ENCODE results near the gene TPM1. TPM values are rescaled to one million over a fixed set of nuclear protein-coding genes. Genes with fewer than 3 reads are reported as not detected.
"Not testable (repeated sequence)": the region's sequence is repeated elsewhere in the genome, so short reads cannot be mapped to it uniquely, and the experiment has no call there.

Gene TPM1
- 1 to 10 TPM; 8.0 to 8.5 TPM for total RNA-seq

DNA sequence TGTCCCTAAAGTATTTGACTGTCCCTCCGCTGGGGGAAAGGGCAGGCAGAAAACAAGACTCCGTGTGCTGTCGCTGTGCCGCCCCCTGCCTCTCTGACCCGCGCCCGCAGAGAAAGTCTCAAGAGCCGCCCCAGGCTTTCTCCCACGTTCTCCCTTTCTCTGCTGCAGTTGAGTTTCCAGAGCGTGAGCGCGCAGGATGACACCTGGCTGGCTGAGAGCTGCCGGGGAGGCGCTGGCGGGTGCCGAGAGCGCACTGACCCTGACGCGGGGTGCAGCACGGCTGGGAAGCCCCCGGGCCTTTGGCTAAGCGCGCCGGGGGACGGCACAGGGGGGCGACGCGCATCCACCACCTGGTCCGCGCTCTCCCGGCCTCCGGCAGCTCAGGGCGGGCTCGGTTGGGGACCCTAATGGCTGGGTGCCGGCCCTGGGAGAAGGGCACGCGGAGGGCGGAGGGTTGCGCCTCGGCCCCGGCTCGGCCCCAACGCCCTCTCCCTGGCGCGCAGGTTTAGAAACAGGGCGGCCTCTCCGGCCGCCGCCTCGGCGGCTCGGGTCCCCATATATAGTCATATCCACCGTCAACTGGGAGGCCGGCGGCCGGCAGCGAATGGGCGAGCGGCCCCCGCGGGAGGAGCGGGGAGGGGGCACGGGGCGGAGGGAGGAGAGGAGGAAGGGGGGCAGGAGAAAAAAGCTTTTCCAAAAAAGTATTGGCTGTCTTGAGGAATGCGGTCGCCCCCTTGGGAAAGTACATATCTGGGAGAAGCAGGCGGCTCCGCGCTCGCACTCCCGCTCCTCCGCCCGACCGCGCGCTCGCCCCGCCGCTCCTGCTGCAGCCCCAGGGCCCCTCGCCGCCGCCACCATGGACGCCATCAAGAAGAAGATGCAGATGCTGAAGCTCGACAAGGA, at the start of gene TPM1:
TSS of gene TPM1 (plus strand) at position 774 of the 903 bp plus-strand sequence. CDS start at position 857, 83 bp downstream.
- POLR2A ChIA-PET = no interaction called here
- CTCF ChIA-PET = no interaction called here

DNA sequence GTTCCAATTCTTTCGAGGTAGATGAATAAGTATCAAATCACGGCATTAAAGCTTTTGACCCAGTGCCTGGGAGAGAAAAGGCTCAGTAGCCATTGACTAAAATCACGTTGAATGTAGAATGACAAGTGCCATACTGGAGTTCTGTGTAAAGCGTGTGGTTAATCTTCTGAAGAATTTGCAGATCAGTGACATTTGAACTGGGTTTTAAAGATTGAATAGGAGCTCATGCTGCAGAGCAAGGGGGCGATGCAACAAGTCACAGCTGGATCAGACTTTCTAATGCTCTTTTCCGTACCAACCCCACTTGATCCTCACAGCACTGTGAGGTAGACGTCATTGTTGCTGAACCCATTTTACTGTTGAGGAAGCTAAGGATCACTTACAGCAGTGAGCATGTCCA, 49.5 kb upstream of the TPM1 start:
- CTCF ChIA-PET = interaction anchor here (1.4 kb wide), 1 partner anchor 15 kb away, joined by 3 read pairs; no protein-coding TSS in a partner anchor
- POLR2A ChIA-PET = no interaction called here

DNA sequence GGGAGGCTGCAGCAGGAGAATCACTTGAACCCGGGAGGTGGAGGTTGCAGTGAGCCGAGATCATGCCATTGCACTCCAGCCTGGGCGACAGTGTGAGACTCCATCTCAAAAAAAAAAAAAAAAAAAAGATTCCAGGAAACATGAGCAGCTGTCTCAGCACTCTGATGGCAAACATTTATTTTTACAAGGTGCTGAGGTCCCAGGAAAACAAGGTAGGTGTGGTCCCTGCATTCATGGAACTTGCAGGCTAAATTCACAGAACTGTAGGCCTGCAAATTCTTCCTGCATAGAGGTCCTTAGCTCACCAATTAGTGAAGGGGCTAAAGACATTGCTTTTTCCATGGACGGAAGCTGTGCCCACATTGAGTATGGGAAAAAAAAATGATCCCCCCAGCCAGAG, 48.9 kb upstream of the TPM1 start:
- POLR2A ChIA-PET = not testable (repeated sequence)
- CTCF ChIA-PET = interaction anchor here (1.4 kb wide), 1 partner anchor 16 kb away, joined by 3 read pairs; no protein-coding TSS in a partner anchor

DNA sequence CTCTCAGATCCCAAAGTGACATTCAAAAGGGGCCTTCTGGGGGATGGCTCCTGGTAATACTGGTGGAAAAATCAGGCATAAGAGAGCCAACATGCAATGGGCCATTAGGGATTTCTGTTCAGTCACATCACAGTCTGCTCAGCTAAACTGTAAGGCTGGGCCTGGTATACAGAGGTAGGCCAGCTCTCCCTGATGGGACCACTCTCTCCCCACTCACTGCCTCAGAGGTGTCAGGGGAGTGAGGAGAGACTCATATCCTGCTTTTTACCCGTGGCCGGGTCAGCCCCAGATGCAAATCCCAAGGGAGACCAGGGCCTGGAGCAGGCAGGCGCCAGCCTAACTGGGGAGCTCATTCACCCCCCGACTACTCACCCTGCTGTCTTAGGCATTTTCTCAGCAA, 48.1 kb upstream of the TPM1 start:
- ChIA-PET POLR2A (no interaction called here), CTCF (interaction anchor here (1.4 kb wide), 1 partner anchor 17 kb away, joined by 3 read pairs; no protein-coding TSS in a partner anchor)

DNA sequence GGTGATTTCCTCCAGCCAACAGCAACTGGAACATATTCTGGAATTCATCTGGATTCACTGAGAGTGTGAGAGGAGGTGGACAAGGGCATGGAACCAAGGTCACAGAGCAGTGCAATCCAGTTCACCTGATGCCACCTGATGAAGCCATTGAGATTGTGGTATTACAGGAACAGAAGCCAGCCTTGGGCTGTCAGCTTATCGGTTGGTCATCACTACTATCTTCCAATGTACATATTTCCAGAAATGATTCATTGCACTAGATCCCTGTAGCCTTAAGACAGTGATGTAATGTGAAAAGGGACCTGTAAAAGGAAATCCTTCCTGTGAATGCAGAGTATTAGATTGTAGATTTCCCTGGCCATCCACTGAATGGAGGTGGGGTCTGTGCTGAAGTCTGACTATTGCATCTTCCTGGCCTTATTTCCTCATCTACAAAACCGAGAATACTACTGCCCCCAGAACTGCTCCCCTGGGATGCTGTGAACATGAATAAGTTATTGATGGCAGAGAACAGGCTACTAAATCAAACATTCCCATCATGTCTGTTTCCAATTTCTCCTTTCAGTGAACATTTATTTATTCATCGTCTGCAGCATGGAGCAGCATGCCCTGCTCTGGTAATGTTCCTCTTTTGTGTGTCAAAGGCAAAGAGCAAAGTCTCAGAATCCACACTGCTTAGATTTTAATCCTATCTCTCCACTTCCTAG, 47.4 kb upstream of the TPM1 start:
- CTCF ChIA-PET = no interaction called here

DNA sequence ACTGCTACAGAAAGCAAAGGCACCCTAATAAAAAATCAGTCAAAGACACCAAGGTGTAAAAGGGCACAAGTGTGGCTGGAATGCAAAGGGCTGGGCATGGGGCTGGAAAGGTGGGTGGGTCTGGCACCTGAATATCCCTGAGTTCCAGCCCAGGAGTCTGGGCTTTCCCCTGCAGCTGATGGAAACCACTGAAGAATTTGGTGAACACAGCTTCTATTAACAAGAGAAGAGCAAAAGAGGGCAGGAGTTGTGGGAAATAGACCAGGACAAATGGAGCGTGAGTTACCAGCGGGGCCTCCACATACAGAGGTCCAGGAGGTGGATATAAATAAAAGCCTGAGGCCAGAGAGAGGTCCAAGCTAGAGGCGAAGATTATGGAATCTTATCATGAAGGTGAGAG, 45.1 kb upstream of the TPM1 start:
- CTCF ChIA-PET = no interaction called here
- POLR2A ChIA-PET = no interaction called here

More for the DNA sequence above, 47.4 kb upstream of the TPM1 start:
- POLR2A ChIA-PET = no interaction called here

DNA sequence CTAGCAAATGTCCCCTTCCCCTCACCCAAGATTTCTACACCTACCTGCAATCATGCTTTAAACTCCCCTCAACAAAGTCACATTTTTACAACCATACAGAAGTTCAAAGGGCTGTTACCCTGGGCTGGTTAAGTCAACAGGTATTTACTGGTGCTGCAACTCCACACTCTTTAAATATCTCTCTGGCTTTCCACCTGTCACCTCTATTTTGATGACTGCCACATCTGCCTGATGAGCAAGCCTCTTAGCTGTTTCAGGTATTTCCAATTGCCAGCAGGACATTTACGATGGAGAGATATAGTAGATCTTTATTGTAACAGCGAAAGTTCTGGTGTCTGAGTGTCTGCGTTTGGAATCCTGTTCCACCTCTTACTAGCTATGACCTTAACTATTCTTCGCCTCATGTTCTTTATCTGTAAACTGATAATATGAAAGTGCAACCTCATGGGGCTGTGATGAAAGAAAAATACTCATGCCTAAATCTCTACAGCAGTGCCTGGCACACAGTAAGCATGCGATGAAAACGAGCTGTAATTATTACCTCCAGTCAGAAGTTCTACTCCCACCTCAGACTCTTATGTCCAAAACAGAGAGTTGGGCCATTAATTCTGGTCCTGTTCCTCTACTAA, 44.2 kb upstream of the TPM1 start:
- ChIA-PET POLR2A (no interaction called here), CTCF (no interaction called here)

DNA sequence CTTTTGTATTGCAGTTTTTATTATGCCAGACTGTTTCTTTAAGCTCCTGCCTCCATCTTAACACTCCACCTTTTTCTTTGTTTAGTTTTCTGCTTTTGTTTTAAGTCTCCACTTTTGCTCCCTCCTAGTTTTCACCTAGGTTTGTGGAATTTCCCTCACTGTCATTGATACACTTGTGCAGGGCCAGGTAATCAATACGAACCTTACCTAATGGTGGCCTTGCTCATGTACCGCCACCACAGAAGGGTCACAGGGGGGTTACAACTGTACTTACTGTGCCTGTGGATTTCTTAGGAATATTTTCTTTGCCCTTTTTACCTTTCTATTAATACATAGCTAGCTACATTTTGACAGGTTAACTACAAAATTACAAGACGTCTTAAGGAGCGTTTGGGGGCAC, 43.4 kb upstream of the TPM1 start:
- CTCF ChIA-PET = no interaction called here
- POLR2A ChIA-PET = no interaction called here

DNA sequence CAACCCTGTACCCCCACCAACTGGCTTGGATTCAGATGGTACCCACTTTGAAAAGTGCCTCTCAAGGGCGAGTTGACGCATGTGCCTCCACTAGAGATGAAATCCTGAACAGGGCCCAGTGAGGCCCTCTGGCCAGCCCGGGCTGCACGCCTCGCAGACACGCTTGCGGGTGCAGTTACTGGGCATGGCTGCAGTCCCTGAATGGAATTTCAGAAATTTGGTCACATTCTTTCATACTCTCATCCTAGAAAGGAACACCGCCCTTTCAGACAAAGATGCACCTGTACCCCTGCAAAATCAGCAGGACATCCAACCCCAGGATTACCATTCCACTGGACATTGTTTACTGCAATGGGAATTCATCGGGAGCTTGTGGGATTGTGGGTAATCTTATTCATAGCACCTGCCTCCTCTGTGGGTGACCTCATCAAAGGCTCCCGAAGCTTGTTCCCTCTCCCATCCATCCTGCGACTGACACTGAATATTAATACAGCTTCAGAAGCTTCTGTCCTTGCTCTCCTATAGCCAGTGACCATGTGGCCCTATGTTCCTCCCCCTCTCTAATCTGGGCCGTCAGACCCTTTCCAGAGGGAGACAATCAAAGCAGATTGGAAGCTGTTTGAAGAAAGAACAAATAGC, 42.5 kb upstream of the TPM1 start:
- CTCF ChIA-PET = no interaction called here
- POLR2A ChIA-PET = no interaction called here

DNA sequence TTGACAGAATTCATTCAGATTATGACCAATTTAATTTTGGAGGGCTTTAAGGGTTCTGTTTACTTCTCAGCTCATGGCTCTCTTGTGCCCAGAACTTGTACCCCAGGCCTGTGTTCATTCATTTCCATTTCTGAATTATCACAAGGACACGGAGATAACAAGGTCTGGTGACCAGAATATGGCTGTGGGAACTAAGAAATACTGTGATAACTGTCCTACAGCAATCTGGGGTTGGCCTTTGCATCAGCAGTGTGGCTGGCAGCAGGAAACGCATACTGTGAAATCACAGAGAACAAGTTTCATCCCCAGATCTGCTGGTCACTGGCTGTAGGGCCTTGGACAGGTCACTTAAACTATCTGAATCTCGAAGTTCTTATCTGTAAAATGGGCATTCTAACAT, 41.8 kb upstream of the TPM1 start:
- ChIA-PET CTCF (no interaction called here), POLR2A (no interaction called here)

DNA sequence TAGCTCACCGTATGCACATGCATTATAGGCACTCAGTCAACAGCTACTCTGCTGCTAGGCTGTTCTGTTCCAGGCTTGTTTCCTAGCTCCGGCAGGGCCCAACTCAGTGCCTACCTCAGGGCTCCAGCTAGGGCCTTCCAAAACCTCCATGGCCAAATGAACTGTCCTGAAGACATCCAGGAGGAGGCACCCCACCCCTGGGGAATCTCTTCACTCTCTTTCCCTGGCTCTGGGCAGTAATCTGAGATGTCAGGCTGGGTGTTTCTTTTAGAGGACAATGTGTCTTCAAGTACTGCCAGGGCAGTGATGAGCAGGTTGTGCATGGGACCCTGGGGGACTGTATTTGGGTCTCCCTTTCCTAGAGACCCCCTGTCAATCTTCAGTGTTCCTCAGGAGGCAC, 38.3 kb upstream of the TPM1 start:
- ChIA-PET CTCF (no interaction called here), POLR2A (no interaction called here)

DNA sequence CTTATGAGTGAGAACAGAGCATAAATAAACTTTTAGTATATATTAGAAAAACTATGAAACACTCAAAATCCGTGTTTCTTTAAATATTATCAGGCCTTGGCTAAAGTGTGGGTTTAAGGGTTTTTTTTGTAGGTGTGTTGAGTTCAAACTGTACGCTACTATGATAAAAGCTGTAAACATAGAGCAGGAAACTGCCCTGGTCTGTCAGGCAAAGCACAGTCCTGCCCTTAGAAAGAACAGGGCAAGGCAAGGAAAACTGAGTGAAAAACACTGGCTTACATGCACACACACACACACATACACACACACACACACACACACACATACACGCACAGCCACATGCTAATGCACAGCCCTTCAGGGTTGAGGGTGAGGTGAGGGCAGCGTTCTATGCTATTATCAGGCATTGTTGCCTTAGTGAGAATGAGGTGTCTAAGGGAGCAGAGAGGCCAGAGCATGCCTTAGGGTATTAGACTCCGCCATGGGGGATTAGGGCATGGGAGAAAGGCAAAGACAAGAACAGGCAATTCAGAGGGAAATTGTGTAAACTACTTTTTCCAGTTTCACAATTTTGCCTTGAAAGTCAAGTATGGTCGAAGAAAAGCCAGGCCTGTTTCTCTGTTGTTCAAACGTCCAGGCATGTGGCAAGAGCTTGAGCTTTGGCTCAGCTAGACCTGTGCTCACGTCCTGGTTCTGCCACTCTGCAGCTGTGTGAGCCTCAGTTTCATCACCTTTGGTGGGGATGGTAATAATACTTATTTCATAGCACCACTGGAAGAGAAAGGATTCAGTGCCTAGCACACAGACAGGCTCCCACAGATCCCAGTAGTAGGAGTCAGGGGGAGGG, 36.3 kb upstream of the TPM1 start:
- ChIA-PET POLR2A (no interaction called here), CTCF (no interaction called here)

DNA sequence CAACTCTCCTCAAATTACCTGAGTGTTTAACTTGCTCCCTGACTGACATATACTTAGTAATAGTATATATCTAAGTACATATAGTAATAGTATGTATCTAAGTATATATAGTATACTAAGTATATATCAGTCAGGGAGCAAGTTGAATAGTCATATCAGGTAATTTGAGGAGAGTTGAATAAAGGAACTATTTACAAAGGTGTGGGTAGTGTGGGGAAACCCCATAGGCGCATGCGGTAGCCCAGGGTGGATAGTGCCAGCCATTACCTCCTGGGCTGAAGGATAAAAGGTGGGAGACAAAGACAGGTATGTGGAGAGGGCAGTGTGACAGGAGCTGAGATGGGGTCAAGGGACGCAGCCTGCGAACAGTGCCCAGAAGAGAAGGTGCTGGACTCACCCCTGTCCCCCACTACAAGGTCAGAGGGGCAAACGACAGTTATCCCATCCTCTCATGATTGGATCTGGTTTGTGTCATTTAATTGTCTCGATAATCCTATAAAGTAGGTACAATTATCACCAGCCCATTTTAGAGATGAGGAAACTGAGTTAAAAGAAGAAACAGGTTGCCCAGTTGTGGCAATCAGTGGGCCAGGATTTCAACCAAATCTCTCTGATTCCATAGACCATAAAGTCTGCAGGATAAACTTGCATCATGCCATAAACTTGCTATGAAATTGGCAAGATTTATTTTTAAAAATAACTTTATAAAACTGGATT, 34.1 kb upstream of the TPM1 start:
- CTCF ChIA-PET = no interaction called here
- POLR2A ChIA-PET = no interaction called here

DNA sequence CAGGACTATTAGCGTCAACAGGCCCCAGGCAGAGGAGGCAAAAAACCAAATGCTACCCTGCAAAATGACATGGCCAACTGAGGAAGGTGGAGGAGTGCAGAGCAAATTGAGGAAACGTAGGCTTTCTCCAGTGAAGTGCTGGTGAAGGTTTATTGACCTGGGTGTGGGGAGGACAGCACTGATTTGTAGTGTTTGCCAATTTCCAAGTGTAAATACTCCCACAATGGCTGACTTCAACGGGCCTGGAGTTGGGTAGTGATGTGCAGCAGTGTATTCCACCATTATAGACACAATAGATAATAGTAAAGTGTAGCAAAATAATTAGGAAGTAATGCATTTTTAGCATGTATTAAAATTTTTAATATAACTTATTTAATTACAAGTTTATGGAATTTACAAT, 32.2 kb upstream of the TPM1 start:
- ChIA-PET CTCF (no interaction called here), POLR2A (no interaction called here)

DNA sequence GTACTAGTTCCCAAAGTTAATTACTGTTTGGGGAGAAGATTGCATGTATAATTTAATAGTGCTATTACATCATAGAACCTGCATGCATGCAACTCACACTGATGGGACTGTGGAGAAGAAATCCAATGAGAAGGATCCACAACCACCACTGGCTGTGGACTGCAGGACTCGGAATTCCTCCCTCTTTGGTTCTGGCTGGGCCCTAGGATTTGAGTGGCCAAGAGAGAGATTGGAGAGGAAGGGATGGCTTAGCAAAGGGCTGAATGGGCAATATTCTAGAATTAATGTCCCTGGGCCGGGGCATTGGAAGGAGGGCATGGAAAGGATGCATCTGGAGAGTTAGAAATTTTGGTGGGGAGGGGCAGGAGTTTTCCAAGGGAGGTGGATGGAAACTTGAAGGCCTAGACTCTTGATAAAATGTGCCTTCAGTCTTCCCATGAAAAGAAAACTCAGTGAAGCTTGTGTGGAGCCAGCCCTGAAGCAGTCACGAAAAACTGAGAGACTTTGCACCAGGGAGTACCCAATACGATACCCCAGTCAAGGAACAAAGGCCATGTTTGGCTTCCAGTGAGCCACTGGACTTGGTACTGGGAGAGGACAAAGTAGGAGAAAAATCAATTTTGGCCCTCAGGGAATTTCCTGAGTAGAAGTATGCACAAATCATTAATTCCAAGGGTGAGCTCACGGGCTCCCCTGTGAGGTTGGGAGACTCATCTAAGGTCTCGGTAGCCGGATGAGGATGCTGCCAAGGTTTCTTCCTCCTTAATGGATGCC, 31.4 kb upstream of the TPM1 start:
- ChIA-PET CTCF (no interaction called here), POLR2A (no interaction called here)

DNA sequence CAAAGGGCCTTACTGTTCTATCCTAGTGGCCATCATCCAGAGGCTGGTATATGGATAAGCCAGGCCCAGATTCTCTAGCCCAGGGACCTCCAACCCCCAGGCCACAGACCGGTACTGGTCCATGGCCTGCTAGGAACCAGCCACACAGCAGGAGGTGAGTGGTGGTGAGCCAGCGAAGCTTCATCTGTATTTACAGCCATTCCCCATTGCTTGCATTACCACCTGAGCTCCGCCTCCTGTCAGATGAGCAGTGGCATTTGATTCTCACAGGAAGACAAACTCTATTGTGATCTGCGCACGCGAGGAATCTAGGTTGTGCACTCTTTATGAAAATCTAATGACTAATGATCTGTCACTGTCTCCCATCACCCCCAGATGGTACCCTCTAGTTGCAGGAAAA, 30.1 kb upstream of the TPM1 start:
- CTCF ChIA-PET = no interaction called here

DNA sequence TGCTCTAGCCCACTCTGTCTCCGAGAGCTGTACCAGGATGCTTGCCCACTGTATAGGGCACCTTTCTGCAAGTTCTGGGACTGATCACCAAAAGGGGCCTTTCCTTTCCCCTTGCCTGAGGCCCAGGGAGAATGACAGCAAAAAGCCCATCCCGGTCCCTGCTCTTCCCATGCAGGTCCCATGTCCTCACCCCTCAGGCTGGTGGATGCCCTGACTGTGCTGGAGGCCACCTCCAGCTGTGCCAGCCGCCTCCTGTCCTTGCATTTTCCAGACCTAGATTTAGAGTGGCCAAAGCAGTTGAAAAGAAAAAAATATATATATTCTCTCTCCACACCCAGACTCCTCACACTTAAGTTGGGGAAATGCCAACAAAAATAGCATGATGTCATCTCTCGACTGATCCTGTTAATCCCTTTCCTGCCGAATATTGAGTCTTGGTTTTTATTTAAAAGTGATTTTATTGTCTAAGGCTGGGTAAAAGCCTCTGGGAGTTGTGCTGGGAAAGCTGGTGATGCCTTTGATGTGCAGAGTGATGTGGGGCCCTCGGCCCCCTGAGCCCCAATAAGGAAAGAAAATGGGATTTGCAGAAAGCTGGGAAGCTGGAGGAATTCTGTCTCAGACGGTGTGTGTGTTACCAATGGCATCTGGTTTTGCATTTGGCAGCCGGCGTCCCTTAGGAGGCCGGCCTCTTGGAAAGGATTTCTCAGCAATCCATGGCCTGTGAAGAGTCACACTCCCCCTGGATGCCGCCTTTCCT, 29.3 kb upstream of the TPM1 start:
- CTCF ChIA-PET = no interaction called here
- POLR2A ChIA-PET = no interaction called here

More for the DNA sequence above, 30.1 kb upstream of the TPM1 start:
- POLR2A ChIA-PET = no interaction called here

DNA sequence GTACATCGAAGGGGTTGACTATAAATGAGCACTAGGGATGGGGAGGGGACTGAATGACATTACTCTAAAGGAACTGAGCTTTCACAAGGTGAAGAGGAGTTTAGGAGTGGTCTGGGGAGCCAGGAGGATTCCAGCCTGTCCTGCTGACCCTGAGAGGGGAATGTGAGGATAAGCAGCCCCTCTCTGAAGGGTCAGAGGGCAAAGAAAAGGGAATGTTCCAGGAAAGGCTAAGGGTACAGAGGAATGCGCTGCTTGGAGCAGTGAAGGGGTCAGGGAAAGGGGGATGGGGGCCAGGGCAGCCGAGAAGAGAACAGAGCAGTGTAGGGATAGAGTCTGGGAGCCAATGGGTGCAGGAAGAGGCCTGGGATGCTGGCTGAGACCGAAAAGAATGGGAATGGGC, 28.0 kb upstream of the TPM1 start:
- CTCF ChIA-PET = no interaction called here
- POLR2A ChIA-PET = no interaction called here

Measured in activated CD8-positive, alpha-beta memory T cell treated with anti-CD3 and anti-CD28 coated beads for 36 hours (primary cell).